H1 (cell line): ENCODE results near the gene CSDE1. TPM values are rescaled to one million over a fixed set of nuclear protein-coding genes. Genes with fewer than 3 reads are reported as not detected.
A peak's percentile ranks its signal among the peaks of the same experiment; 100 is the strongest.

ENCODE experiments used
- CTCF ChIA-PET: fragments of 300-600 bp; sonication (Branson Sonifier 250); formaldehyde crosslinking; loops from one replicate; lab custom pipeline; 2021; ENCODE audit not compliant: partially characterized antibody; lab: Charles Lee
- POLR2A ChIA-PET: fragments of 300-600 bp; sonication (Branson Sonifier 250); formaldehyde crosslinking; loops from one replicate; lab custom pipeline; 2021; ENCODE audit warnings: inconsistent platforms; ENCODE audit not compliant: partially characterized antibody; lab: Charles Lee
- DNase-seq, 2 experiments: peaks; one replicate each; pipeline versions ENCODE4 v3.0.0 to v3.0.0-alpha.2; 2010 to 2022; ENCODE audit warnings: low spot score in 2 of 2, low read depth in 1 of 2, mixed read lengths in 1 of 2
- FAIRE-seq: peaks from 2 replicates; lab custom pipeline; 2011; peaks lifted over from hg19 to GRCh38; lab: Jason Lieb, UNC
- H2AFZ ChIP-seq: 2 replicates; pipeline ENCODE4 v1.8.1; 2012; ENCODE audit warnings: low read length, inconsistent platforms
- H2AK5ac ChIP-seq: 2 replicates; pipeline ENCODE4 v1.6.1; 2013; ENCODE audit warnings: low read depth, low read length
- H2BK120ac ChIP-seq: replicated peaks from 2 replicates; pipeline ENCODE3; 2013; ENCODE audit warnings: low read depth, low read length, inconsistent platforms
- H2BK12ac ChIP-seq: 2 replicates; pipeline ENCODE4 v1.6.1; 2013; ENCODE audit warnings: low read depth, low read length
- H2BK15ac ChIP-seq: 2 replicates; pipeline ENCODE4 v1.6.1; 2013; ENCODE audit warnings: low read length
- H2BK20ac ChIP-seq: 2 replicates; pipeline ENCODE4 v1.6.1; 2013; ENCODE audit warnings: low read length
- H2BK5ac ChIP-seq: 2 replicates; pipeline ENCODE4 v1.6.1; 2013; ENCODE audit warnings: low read depth, low read length
- H3K14ac ChIP-seq: 2 replicates; pipeline ENCODE4 v1.6.1; 2013; ENCODE audit warnings: inconsistent platforms; ENCODE audit not compliant: insufficient read length
- H3K18ac ChIP-seq: 2 replicates; pipeline ENCODE4 v1.6.1; 2013; ENCODE audit warnings: low read length; ENCODE audit errors: extremely low read depth
- H3K23ac ChIP-seq: 2 replicates; pipeline ENCODE4 v1.6.1; 2013; ENCODE audit warnings: inconsistent platforms; ENCODE audit not compliant: insufficient read length
- H3K23me2 ChIP-seq: 2 replicates; pipeline ENCODE4 v1.6.1; 2013; ENCODE audit warnings: low read depth, low read length
- H3K27ac ChIP-seq: 2 replicates; pipeline ENCODE4 v1.6.1; 2011; ENCODE audit warnings: low read depth, low read length, inconsistent platforms
- H3K27me3 ChIP-seq, 4 experiments: replicated peaks in 1 of 4; 1 replicate in 1 of 4; 2 replicates in 3 of 4; pipeline versions ENCODE4 v1.6.1 to v1.8.1; 2011 to 2013; ENCODE audit warnings: low read length in 3 of 4, mild to moderate bottlenecking in 3 of 4, inconsistent platforms in 2 of 4, mixed read lengths in 2 of 4, moderate library complexity in 1 of 4; ENCODE audit not compliant: control insufficient read depth in 3 of 4, insufficient read depth in 3 of 4; ENCODE audit errors: extremely low read depth in 1 of 4
- H3K36me3 ChIP-seq, 4 experiments: 2 replicates each; pipeline versions ENCODE4 v1.6.1 to v1.8.1; 2011 to 2013; ENCODE audit warnings: mild to moderate bottlenecking in 4 of 4, low read length in 3 of 4, moderate library complexity in 2 of 4, control low read depth in 1 of 4, inconsistent platforms in 1 of 4; ENCODE audit not compliant: insufficient read depth in 4 of 4, control insufficient read depth in 2 of 4
- H3K4ac ChIP-seq: replicated peaks from 2 replicates; pipeline ENCODE3; 2013; ENCODE audit warnings: low read length, low read depth, mixed read lengths, inconsistent platforms; ENCODE audit not compliant: insufficient read length
- H3K4me1 ChIP-seq, 4 experiments: replicated peaks in 1 of 4; 1 replicate in 1 of 4; 2 replicates in 3 of 4; pipeline versions ENCODE4 v1.6.1 to v1.8.1; 2011 to 2013; ENCODE audit warnings: low read length in 3 of 4, inconsistent platforms in 2 of 4, mixed read lengths in 1 of 4; ENCODE audit not compliant: insufficient read depth in 4 of 4, control insufficient read depth in 3 of 4
- H3K4me2 ChIP-seq, 2 experiments: 2 replicates each; pipeline versions ENCODE4 v1.6.1 to v1.8.1; 2011 to 2013; ENCODE audit warnings: low read depth in 2 of 2, low read length in 2 of 2, control low read depth in 1 of 2, inconsistent platforms in 1 of 2, mild to moderate bottlenecking in 1 of 2; ENCODE audit not compliant: insufficient read depth in 1 of 2
- H3K4me3 ChIP-seq, 4 experiments: fragments of 200-600, 300-600 bp in 1 of 4; sonication (generic), shearing (Covaris generic), sonication (Bioruptor Twin) in 1 of 4; 2 replicates each; pipeline versions ENCODE4 v1.5.1 to v1.8.1; 2011 to 2016; ENCODE audit warnings: low read length in 4 of 4, low read depth in 3 of 4, control low read depth in 2 of 4, inconsistent platforms in 2 of 4, mild to moderate bottlenecking in 2 of 4, mixed read lengths in 1 of 4, moderate library complexity in 1 of 4; ENCODE audit not compliant: insufficient read depth in 2 of 4; ENCODE audit errors: extremely low read depth in 1 of 4
- H3K56ac ChIP-seq: replicated peaks from 2 replicates; pipeline ENCODE3; 2013; ENCODE audit warnings: low read depth, mild to moderate bottlenecking, mixed read lengths, low read length, inconsistent platforms; ENCODE audit not compliant: insufficient read length
- H3K79me1 ChIP-seq: 2 replicates; pipeline ENCODE4 v1.6.1; 2013; ENCODE audit warnings: low read depth, low read length, control low read depth
- H3K79me2 ChIP-seq, 2 experiments: 2 replicates each; pipeline versions ENCODE4 v1.6.1 to v1.8.1; 2012 to 2013; ENCODE audit warnings: low read length in 2 of 2, mild to moderate bottlenecking in 2 of 2, inconsistent platforms in 1 of 2; ENCODE audit not compliant: insufficient read depth in 2 of 2, control insufficient read depth in 1 of 2
- H3K9ac ChIP-seq, 4 experiments: replicated peaks in 1 of 4; 1 replicate in 1 of 4; 2 replicates in 3 of 4; pipeline versions ENCODE4 v1.6.1 to v1.8.1; 2011 to 2013; ENCODE audit warnings: low read depth in 3 of 4, low read length in 3 of 4, control low read depth in 2 of 4, mild to moderate bottlenecking in 2 of 4, moderate library complexity in 2 of 4, inconsistent platforms in 1 of 4; ENCODE audit errors: extremely low read depth in 1 of 4
- H3K9me3 ChIP-seq, 2 experiments: 2 replicates each; pipeline versions ENCODE4 v1.6.1 to v1.8.1; 2012 to 2013; ENCODE audit warnings: mild to moderate bottlenecking in 2 of 2, moderate library complexity in 2 of 2, control low read depth in 1 of 2, inconsistent platforms in 1 of 2, low read depth in 1 of 2, low read length in 1 of 2, mixed read lengths in 1 of 2; ENCODE audit not compliant: insufficient read depth in 2 of 2
- H4K20me1 ChIP-seq, 2 experiments: replicated peaks in 1 of 2; 2 replicates each; pipeline versions ENCODE3 to v1.8.1; 2011 to 2013; ENCODE audit warnings: inconsistent platforms in 2 of 2, low read length in 2 of 2, mild to moderate bottlenecking in 1 of 2; ENCODE audit not compliant: insufficient read depth in 2 of 2, control insufficient read depth in 1 of 2
- H4K5ac ChIP-seq: 2 replicates; pipeline ENCODE4 v1.6.1; 2013; ENCODE audit warnings: low read length, low read depth, mixed read lengths, inconsistent platforms; ENCODE audit not compliant: insufficient read length
- H4K8ac ChIP-seq: 2 replicates; pipeline ENCODE4 v1.8.0; 2013; ENCODE audit warnings: mild to moderate bottlenecking, moderate library complexity, low read length, inconsistent platforms; ENCODE audit not compliant: insufficient read depth; ENCODE audit errors: extremely low read depth
- H4K91ac ChIP-seq: replicated peaks from 2 replicates; pipeline ENCODE3; 2013; ENCODE audit warnings: low read length, mixed read lengths, inconsistent platforms; ENCODE audit not compliant: insufficient read length
- EZH2 ChIP-seq: fragments of 200-600 bp; sonication (generic); IDR thresholded peaks from 2 replicates; pipeline ENCODE4 v1.7.1; 2012; ENCODE audit warnings: low read depth, mild to moderate bottlenecking, moderate library complexity, low read length, inconsistent platforms; ENCODE audit not compliant: severe bottlenecking
- GTF2F1 ChIP-seq: IDR thresholded peaks from 2 replicates; pipeline ENCODE4 v1.6.1; 2012; ENCODE audit warnings: low read depth, low read length, improper control_type of control experiment, borderline replicate concordance
- SP4 ChIP-seq: IDR thresholded peaks from 2 replicates; pipeline ENCODE4 v1.6.1; 2012; ENCODE audit warnings: low read length, inconsistent platforms
- YY1 ChIP-seq: IDR thresholded peaks from 2 replicates; pipeline ENCODE4 v1.6.1; 2011; ENCODE audit warnings: low read depth, mild to moderate bottlenecking, low read length
- WGBS, 2 experiments: shearing (Covaris generic) in 1 of 2; methylation state at CpG; one replicate each; pipeline versions ENCODE4 v1.1.6 to v1.1.7; 2013 to 2015; ENCODE audit warnings: low lambda C conversion rate in 2 of 2, mixed read lengths in 2 of 2, inconsistent platforms in 1 of 2, low coverage in 1 of 2, missing lambda C conversion rate in 1 of 2; ENCODE audit not compliant: insufficient replicate concordance in 2 of 2, insufficient coverage in 1 of 2, insufficient read length in 1 of 2; ENCODE audit errors: extremely low coverage in 1 of 2, missing lambda C conversion rate in 1 of 2; 5-methylcytosine and 5-hydroxymethylcytosine counted together
- polyA plus RNA-seq, 7 experiments: library from polyadenylated mRNA; depleted of rRNA in 3 of 7; stranded (reverse) in 5 of 7; unstranded in 2 of 7; fragments of >200 nt in 5 of 7; fragments of 200-250 nt in 2 of 7; gene quantifications; 1 replicate in 5 of 7; 2 replicates in 1 of 7; 4 replicates in 1 of 7; pipeline versions ENCODE4 v1.2.1 to v1.2.3, GENCODE V29; 2011 to 2013; ENCODE audit warnings: missing spikeins in 2 of 7, mixed read lengths in 2 of 7
- total RNA-seq: library from RNA; stranded (reverse); fragmentation: NEBNext Ultra II Directional; extraction: Animal tissue kit (Norgen Biotek cat#: 25700); gene quantifications from 2 replicates; pipeline ENCODE4 v1.2.1, GENCODE V29; 2021

The CSDE1 gene
- total and polyA plus RNA-seq, 2 of the 8 experiments (the other 6 are each of a cell fraction or from before 2014, with no cell fraction given): 149 to 635 TPM

- peak overlapping the region; percentile 95 for H3K27ac ChIP-seq
- H4K5ac ChIP-seq: no peak overlapping the region
- H3K9me3 ChIP-seq: no peaks in the 10 kb centered on the region
- H3K4me2 ChIP-seq: peak overlapping the region; percentile 76 to 93
- no peak overlapping the region for H3K56ac ChIP-seq
- POLR2A ChIA-PET: interaction anchor here (0.6 to 4.9 kb wide), 20 partner anchors 10 to 206 kb away, joined by 3 to 54 read pairs (median 5); partner anchors contain the start of genes AMPD1, CSDE1, DENND2C and TRIM33
- H3K4me3 ChIP-seq: peak overlapping the region; percentile 97 to 98 (median 97)
- H2BK120ac ChIP-seq: no peak overlapping the region
- H3K79me2 ChIP-seq: peaks cover 0 to 28% of the 10 kb centered on the region in 2 experiments; a peak in 3 of 4 replicates
- H2BK5ac ChIP-seq: no peak overlapping the region; the same call in 1 of the 2 replicates
- no peak overlapping the region for H3K23ac ChIP-seq
- no peak overlapping the region for H2BK20ac ChIP-seq
- H3K18ac ChIP-seq: no peak overlapping the region
- H3K79me1 ChIP-seq: no peaks in the 10 kb centered on the region
- H4K91ac ChIP-seq: no peak overlapping the region
- no peak overlapping the region for H2BK12ac ChIP-seq
- no peak for DNase-seq
- H3K36me3 ChIP-seq: peaks cover 19 to 71% (median 41%) of the 10 kb centered on the region in 4 experiments
- no peak overlapping the region for H3K4ac ChIP-seq
- H4K20me1 ChIP-seq: no peaks in the 10 kb centered on the region
- CTCF ChIA-PET: interaction anchor here (0.7 to 1.5 kb wide), 3 partner anchors 16 to 369 kb away, joined by 3 to 6 read pairs (median 3); partner anchors contain the start of gene AMPD1
- no peaks in the 10 kb centered on the region for H3K27me3 ChIP-seq
- no peak overlapping the region for H2BK15ac ChIP-seq
- TF ChIP-seq SP4 (no peak), GTF2F1 (no peak), YY1 (no peak), EZH2 (no peak)
- TF ChIP-seq, all 59 proteins: peak for 0
- Histone ChIP-seq H3K9ac (peak overlapping the region; percentile 94 to 98 (median 97)), H4K8ac (no peak overlapping the region), H3K4me1 (no peaks in the 10 kb centered on the region; a peak in 1 of 7 replicates), H2AK5ac (no peak overlapping the region), H3K23me2 (no peaks in the 10 kb centered on the region), H2AFZ (0 out of 2 replicates have a peak overlapping the region, but pooled peaks have one; percentile 95), H3K14ac (no peak overlapping the region)
- no peak for FAIRE-seq
- 52% methylated on average over 4 of the region's 4 CpGs; no CpG with 5 or more reads in 1 of the 2 experiments for WGBS, 2 experiments
Observed at GRCh38 chr1:114715952-114716303, 41.9 kb downstream of the CSDE1 start.
